Hepatocyte (in vitro differentiated cells): ENCODE measurements around the gene TBR1. TPM values are rescaled to one million over a fixed set of nuclear protein-coding genes. Genes with fewer than 3 reads are reported as not detected.

Experiments
- DNase-seq: peaks from one replicate; pipeline ENCODE4 v3.0.0-alpha.2; 2016; ENCODE audit warnings: low spot score
- H2AFZ ChIP-seq: fragments of 200-600 bp; sonication (generic); 2 replicates; pipeline ENCODE4 v1.6.0; 2016; ENCODE audit warnings: antibody characterized with exemption, mild to moderate bottlenecking
- H3K27ac ChIP-seq: fragments of 200-600 bp; sonication (generic); 2 replicates; pipeline ENCODE4 v1.5.1; 2016; ENCODE audit warnings: mild to moderate bottlenecking
- H3K27me3 ChIP-seq: fragments of 200-600 bp; sonication (generic); 2 replicates; pipeline ENCODE4 v1.6.1; 2016
- H3K36me3 ChIP-seq: fragments of 200-600 bp; sonication (generic); replicated peaks from 2 replicates; pipeline ENCODE4 v1.5.1; 2016; ENCODE audit warnings: low read depth; ENCODE audit not compliant: insufficient read depth
- H3K4me1 ChIP-seq: fragments of 200-600 bp; sonication (generic); 2 replicates; pipeline ENCODE4 v1.5.1; 2016; ENCODE audit warnings: mild to moderate bottlenecking, moderate library complexity; ENCODE audit not compliant: insufficient read depth
- H3K4me2 ChIP-seq: fragments of 200-600 bp; sonication (generic); 2 replicates; pipeline ENCODE4 v1.6.0; 2016
- H3K4me3 ChIP-seq: fragments of 200-600 bp; sonication (generic); 2 replicates; pipeline ENCODE4 v1.5.1; 2016; ENCODE audit warnings: mild to moderate bottlenecking
- H3K79me2 ChIP-seq: fragments of 200-600 bp; sonication (generic); 2 replicates; pipeline ENCODE4 v1.6.0; 2017; ENCODE audit warnings: mild to moderate bottlenecking
- H3K9me2 ChIP-seq: fragments of 200-600 bp; sonication (generic); replicated peaks from 2 replicates; pipeline ENCODE4 v1.6.0; 2017; ENCODE audit warnings: mild to moderate bottlenecking; ENCODE audit not compliant: insufficient read depth
- H3K9me3 ChIP-seq: fragments of 200-600 bp; sonication (generic); 2 replicates; pipeline ENCODE4 v1.5.1; 2016; ENCODE audit warnings: low read depth, mild to moderate bottlenecking
- H4K20me1 ChIP-seq: fragments of 200-600 bp; sonication (generic); 2 replicates; pipeline ENCODE4 v1.6.0; 2016; ENCODE audit warnings: mild to moderate bottlenecking; ENCODE audit not compliant: insufficient read depth, poor library complexity, severe bottlenecking
- CTCF ChIP-seq: fragments of 200-600 bp; sonication (generic); IDR thresholded peaks from 2 replicates; pipeline ENCODE4 v1.5.1; 2016; ENCODE audit warnings: antibody characterized with exemption, mild to moderate bottlenecking; ENCODE audit not compliant: poor library complexity
- EZH2 ChIP-seq: fragments of 200-600 bp; sonication (generic); IDR thresholded peaks from 2 replicates; pipeline ENCODE4 v1.6.1; 2016; ENCODE audit warnings: antibody characterized with exemption, mild to moderate bottlenecking, borderline replicate concordance
- EZH2phosphoT487 ChIP-seq: fragments of 200-600 bp; sonication (generic); IDR thresholded peaks from one replicate; pipeline ENCODE4 v1.6.1; 2018; ENCODE audit warnings: antibody characterized with exemption, mild to moderate bottlenecking, low read depth, moderate library complexity; ENCODE audit not compliant: unreplicated experiment, severe bottlenecking
- WGBS: methylation state at CpG from one replicate; pipeline ENCODE4 v1.1.6; 2016; ENCODE audit warnings: low lambda C conversion rate; ENCODE audit errors: missing lambda C conversion rate; 5-methylcytosine and 5-hydroxymethylcytosine counted together
- polyA plus RNA-seq: library from polyadenylated mRNA; unstranded; fragments of >200 nt; fragmentation: Nextera tagmentation; extraction: Ambion mirVana; gene quantifications from 2 replicates; pipeline ENCODE4 v1.2.1, GENCODE V29; 2016
- total RNA-seq: library from RNA; depleted of rRNA; stranded (reverse); fragments of >200 nt; gene quantifications from 2 replicates; pipeline ENCODE4 v1.2.3, GENCODE V29; 2014

The TBR1 gene
- total and polyA plus RNA-seq, 2 experiments from 2014 or later = not detected

GRCh38 chr2:161407597-161407996 is 8.5 kb upstream of the TBR1 start:
- H3K79me2 ChIP-seq = no peaks in the 10 kb centered on the region
- H3K4me2 ChIP-seq = no peak overlapping the region
- H3K4me1 ChIP-seq = no peaks in the 10 kb centered on the region
- H3K9me3 ChIP-seq = no peaks in the 10 kb centered on the region
- peaks cover under 1% of the 10 kb centered on the region for H3K27me3 ChIP-seq
- no peak overlapping the region for H3K27ac ChIP-seq
- no peak overlapping the region for H2AFZ ChIP-seq
- H4K20me1 ChIP-seq = no peaks in the 10 kb centered on the region
- no peaks in the 10 kb centered on the region for H3K9me2 ChIP-seq
- no peak for TF ChIP-seq CTCF
- TF ChIP-seq EZH2 = no peak
- TF ChIP-seq EZH2phosphoT487 = no peak
- H3K36me3 ChIP-seq = no peaks in the 10 kb centered on the region
- WGBS = 95% methylated on average over 2 of the region's 2 CpGs
- H3K4me3 ChIP-seq = no peak overlapping the region
- no peak for DNase-seq

- Histone ChIP-seq H3K4me3 (no peak overlapping the region), H3K27ac (no peak overlapping the region), H3K36me3 (no peaks in the 10 kb centered on the region), H3K27me3 (peaks cover 19% of the 10 kb centered on the region), H3K9me2 (no peaks in the 10 kb centered on the region), H3K4me2 (no peak overlapping the region), H3K79me2 (no peaks in the 10 kb centered on the region), H4K20me1 (no peaks in the 10 kb centered on the region), H3K4me1 (peaks cover 4% of the 10 kb centered on the region), H3K9me3 (no peaks in the 10 kb centered on the region), H2AFZ (no peak overlapping the region)
- DNase-seq = no peak
- TF ChIP-seq EZH2phosphoT487 (no peak), CTCF (no peak), EZH2 (no peak)
- 95% methylated on average over 1 of the region's 1 CpG for WGBS
Observed at GRCh38 chr2:161409308-161409907, 6.7 kb upstream of the TBR1 start.

- no peak overlapping the region for H3K27ac ChIP-seq
- no peak overlapping the region for H2AFZ ChIP-seq
- H3K9me3 ChIP-seq = no peaks in the 10 kb centered on the region
- no peak for DNase-seq
- TF ChIP-seq CTCF = no peak
- TF ChIP-seq EZH2 = no peak
- TF ChIP-seq EZH2phosphoT487 = no peak
- H3K79me2 ChIP-seq = no peaks in the 10 kb centered on the region
- H3K27me3 ChIP-seq = peaks cover 48% of the 10 kb centered on the region
- H3K9me2 ChIP-seq = no peaks in the 10 kb centered on the region
- H3K4me1 ChIP-seq = peaks cover 10% of the 10 kb centered on the region
- no peak overlapping the region for H3K4me3 ChIP-seq
- no peaks in the 10 kb centered on the region for H3K36me3 ChIP-seq
- no peaks in the 10 kb centered on the region for H4K20me1 ChIP-seq
- H3K4me2 ChIP-seq = no peak overlapping the region
Observed at GRCh38 chr2:161412346-161412745, 3.8 kb upstream of the TBR1 start.
